Osteoblast (primary cell): ENCODE data around the gene ITGA3. TPM values are rescaled to one million over a fixed set of nuclear protein-coding genes. Genes with fewer than 3 reads are reported as not detected.

Experiments
- DNase-seq: peaks from one replicate; pipeline ENCODE4 v3.0.0; 2011; ENCODE audit warnings: low spot score, mixed read lengths; ENCODE audit not compliant: insufficient read length; ENCODE audit errors: missing footprints
- H2AFZ ChIP-seq: 2 replicates; pipeline ENCODE4 v1.6.0; 2011; ENCODE audit warnings: mild to moderate bottlenecking, low read length
- H3K27ac ChIP-seq: 2 replicates; pipeline ENCODE4 v1.5.1; 2011; ENCODE audit warnings: mild to moderate bottlenecking, low read depth, low read length, moderate library complexity
- H3K27me3 ChIP-seq: 2 replicates; pipeline ENCODE4 v1.6.0; 2012; ENCODE audit warnings: mild to moderate bottlenecking, control low read depth, inconsistent platforms, low read length, moderate library complexity; ENCODE audit not compliant: insufficient read depth
- H3K36me3 ChIP-seq: 2 replicates; pipeline ENCODE4 v1.5.1; 2011; ENCODE audit warnings: mild to moderate bottlenecking, low read length, control low read depth, moderate library complexity; ENCODE audit not compliant: insufficient read depth
- H3K4me1 ChIP-seq: 2 replicates; pipeline ENCODE4 v1.5.1; 2011; ENCODE audit warnings: mild to moderate bottlenecking, low read length, control low read depth, moderate library complexity; ENCODE audit not compliant: insufficient read depth
- H3K4me2 ChIP-seq: 2 replicates; pipeline ENCODE4 v1.6.0; 2011; ENCODE audit warnings: mild to moderate bottlenecking, low read length; ENCODE audit not compliant: insufficient read depth
- H3K4me3 ChIP-seq: fragments of 200-600 bp; sonication (generic); 3 replicates; pipeline ENCODE4 v1.5.1; 2012; ENCODE audit warnings: mild to moderate bottlenecking, low read length, inconsistent platforms; ENCODE audit not compliant: insufficient read depth
- H3K79me2 ChIP-seq: 2 replicates; pipeline ENCODE4 v1.6.0; 2012; ENCODE audit warnings: mild to moderate bottlenecking, low read length, control low read depth, inconsistent platforms; ENCODE audit not compliant: insufficient read depth
- H3K9me3 ChIP-seq: 2 replicates; pipeline ENCODE4 v1.5.1; 2011; ENCODE audit warnings: low read depth, low read length, control low read depth
- H4K20me1 ChIP-seq: 2 replicates; pipeline ENCODE4 v1.6.0; 2012; ENCODE audit warnings: mild to moderate bottlenecking, low read length, control low read depth; ENCODE audit not compliant: insufficient read depth
- CTCF ChIP-seq: IDR thresholded peaks from 2 replicates; pipeline ENCODE4 v1.5.1; 2011; ENCODE audit warnings: mild to moderate bottlenecking, low read depth, low read length, moderate library complexity; ENCODE audit errors: extremely low read depth
- total RNA-seq: library from RNA; depleted of rRNA; stranded (reverse); fragments of >200 nt; gene quantifications from 2 replicates; pipeline ENCODE4 v1.2.3, GENCODE V29; 2012

The ITGA3 gene
- total RNA-seq, 1 donor = 81.4 TPM

- no peak for TF ChIP-seq CTCF
- peaks cover 9% of the 10 kb centered on the region for H3K4me1 ChIP-seq
- H4K20me1 ChIP-seq = peaks cover 30% of the 10 kb centered on the region
- peak; percentile 49 for DNase-seq
- peaks cover 97% of the 10 kb centered on the region for H3K36me3 ChIP-seq
- H3K4me2 ChIP-seq = no peak overlapping the region
- peak overlapping the region; percentile 47 for H3K27ac ChIP-seq
- no peak overlapping the region for H3K4me3 ChIP-seq
- peaks cover 67% of the 10 kb centered on the region for H3K79me2 ChIP-seq
- no peaks in the 10 kb centered on the region for H3K9me3 ChIP-seq
- no peak overlapping the region for H2AFZ ChIP-seq
- H3K27me3 ChIP-seq = no peaks in the 10 kb centered on the region
Measured at GRCh38 chr17:50078430-50078829, 22.5 kb downstream of the ITGA3 start.

DNA sequence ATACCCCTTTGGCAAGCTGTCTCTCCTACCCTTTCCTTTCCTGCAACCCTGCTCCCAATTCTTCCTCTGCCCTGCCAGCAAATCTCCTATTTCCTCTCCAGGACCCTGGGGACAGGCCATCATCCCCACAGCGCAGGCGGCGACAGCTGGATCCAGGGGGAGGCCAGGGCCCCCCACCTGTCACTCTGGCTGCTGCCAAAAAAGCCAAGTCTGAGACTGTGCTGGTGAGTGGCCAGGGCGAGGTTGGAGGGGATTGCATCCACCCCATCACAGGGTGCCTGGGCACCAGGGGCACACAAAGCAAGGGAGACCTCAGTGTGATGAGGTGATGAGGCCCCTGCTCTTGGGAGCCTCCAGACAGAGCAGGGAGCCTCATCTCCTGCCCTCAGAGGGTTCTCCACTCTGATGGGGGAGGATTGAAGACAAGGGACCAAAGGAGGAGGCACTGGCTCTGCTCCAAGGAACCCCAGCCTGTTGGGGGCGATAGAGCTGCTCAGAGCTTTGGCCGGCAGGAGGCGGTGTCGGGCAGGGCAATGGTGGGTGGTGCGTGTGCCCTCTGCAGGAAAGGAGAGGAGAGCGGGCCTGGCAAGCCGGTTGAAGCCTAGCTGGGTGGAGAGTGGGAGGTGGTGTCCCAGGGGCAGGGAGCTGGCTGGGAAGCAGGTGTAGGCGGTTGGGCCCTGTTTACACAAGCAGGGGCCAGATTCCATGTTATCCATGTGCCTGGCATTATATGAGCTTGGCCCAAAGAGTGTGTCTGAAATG lies 23.6 kb downstream of the ITGA3 start:
- Histone ChIP-seq H3K27me3 (no peaks in the 10 kb centered on the region), H3K79me2 (peaks cover 56% of the 10 kb centered on the region), H3K27ac (peak overlapping the region; percentile 45), H3K36me3 (peaks cover 95% of the 10 kb centered on the region), H3K9me3 (no peaks in the 10 kb centered on the region), H3K4me3 (no peak overlapping the region), H2AFZ (no peak overlapping the region), H3K4me1 (peaks cover 9% of the 10 kb centered on the region), H4K20me1 (peaks cover 30% of the 10 kb centered on the region), H3K4me2 (no peak overlapping the region)
- peak; percentile 95 for DNase-seq
- TF ChIP-seq CTCF = peak; percentile 92

DNA sequence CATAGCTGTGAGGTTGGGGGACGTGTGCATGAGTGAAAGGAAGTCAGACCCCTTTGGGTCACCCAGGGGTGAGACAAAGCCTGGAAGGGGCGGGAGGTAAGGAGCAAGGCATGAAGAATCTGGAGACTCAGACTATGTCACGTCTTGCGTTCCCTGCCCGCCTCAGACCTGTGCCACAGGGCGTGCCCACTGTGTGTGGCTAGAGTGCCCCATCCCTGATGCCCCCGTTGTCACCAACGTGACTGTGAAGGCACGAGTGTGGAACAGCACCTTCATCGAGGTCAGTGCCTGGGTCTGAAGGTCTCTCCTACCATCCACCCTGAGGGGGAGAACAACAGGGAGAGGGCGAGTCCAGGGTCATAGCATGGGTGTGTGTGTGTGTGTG lies 24.2 kb downstream of the ITGA3 start:
- no peak for DNase-seq
- Histone ChIP-seq H3K36me3 (peaks cover 95% of the 10 kb centered on the region), H3K9me3 (no peaks in the 10 kb centered on the region), H3K4me1 (peaks cover 9% of the 10 kb centered on the region), H3K4me3 (no peak overlapping the region), H4K20me1 (peaks cover 30% of the 10 kb centered on the region), H3K79me2 (peaks cover 51% of the 10 kb centered on the region), H3K27ac (no peak overlapping the region), H3K27me3 (no peaks in the 10 kb centered on the region), H3K4me2 (no peak overlapping the region), H2AFZ (no peak overlapping the region)
- no peak for TF ChIP-seq CTCF

- DNase-seq = peak; percentile 14
- Histone ChIP-seq H2AFZ (no peak overlapping the region), H3K27ac (no peak overlapping the region), H3K27me3 (no peaks in the 10 kb centered on the region), H3K79me2 (peaks cover 43% of the 10 kb centered on the region), H3K36me3 (peaks cover 91% of the 10 kb centered on the region), H3K4me2 (no peak overlapping the region), H3K4me1 (peaks cover 9% of the 10 kb centered on the region), H3K4me3 (no peak overlapping the region), H4K20me1 (peaks cover 26% of the 10 kb centered on the region), H3K9me3 (no peaks in the 10 kb centered on the region)
- no peak for TF ChIP-seq CTCF
Measured at GRCh38 chr17:50080827-50081226, 24.9 kb downstream of the ITGA3 start.
